ENCODE measurements around the gene CRY1.

DNA sequence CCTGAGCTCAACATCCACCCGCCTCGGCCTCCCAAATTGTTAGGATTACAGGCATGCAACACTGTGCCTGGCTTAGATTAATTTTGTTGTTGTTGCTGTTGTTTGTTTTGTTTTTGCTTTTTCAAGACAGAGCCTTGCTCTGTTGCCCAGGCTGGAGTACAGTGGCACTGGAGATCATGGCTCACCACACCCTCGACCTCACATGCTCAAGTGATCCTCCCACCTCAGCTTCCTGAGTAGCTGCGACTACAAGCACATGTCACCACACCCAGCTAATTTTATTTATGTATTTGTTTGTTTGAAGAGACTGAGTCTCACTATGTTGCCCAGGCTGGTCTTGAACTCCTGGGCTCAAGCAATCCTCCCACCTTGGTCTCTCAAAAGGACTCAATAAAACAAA lies 26.7 kb downstream of the CRY1 start:
- TF ChIP-seq RAD21 (IDR thresholded peaks at IDR 0.05; ENCODE audit: low read length) (no peak), USF2 (IDR thresholded peaks at IDR 0.05; ENCODE audit: low read depth, low read length) (no peak), CTCF (conservative IDR thresholded peaks at IDR 0.05; ENCODE audit: low read depth, low read length) (no peak), MXI1 (IDR thresholded peaks at IDR 0.05; ENCODE audit: borderline replicate concordance, low read depth, low read length) (no peak), POLR2A (IDR thresholded peaks at IDR 0.05; ENCODE audit: low read depth, low read length) (no peak), ELK1 (IDR thresholded peaks at IDR 0.05; ENCODE audit: borderline replicate concordance, low read depth, low read length) (no peak), SMC3 (IDR thresholded peaks at IDR 0.05; ENCODE audit: low read depth, low read length) (no peak), MAFK (IDR thresholded peaks at IDR 0.05; ENCODE audit: low read depth, low read length) (no peak), FOS (IDR thresholded peaks at IDR 0.05; ENCODE audit: low read depth, low read length) (no peak), BHLHE40 (IDR thresholded peaks at IDR 0.05; ENCODE audit: low read depth, low read length) (no peak), MAZ (IDR thresholded peaks at IDR 0.05; ENCODE audit: borderline replicate concordance, low read depth, low read length) (no peak)

All from IMR-90 (cell line).